Adrenal gland (tissue), 5 donors: ENCODE results near the gene ODAD2.

Experiments used
- POLR2A ChIP-seq, 2 donors: fragments of 450-650 bp; IDR thresholded peaks; one replicate each; pipeline ENCODE4 v1.6.1; 2017; ENCODE audit warnings: antibody characterized with exemption in 2 of 2, mild to moderate bottlenecking in 2 of 2, moderate library complexity in 1 of 2
- TF ChIP-seq, protein P1 (sequence below), 6 experiments: fragments of 450-650 bp in 4 of 6; fragments of 200-600 bp in 2 of 6; sonication (generic) in 1 of 6; IDR thresholded peaks; 1 replicate in 5 of 6; 2 replicates in 1 of 6; pipeline versions ENCODE4 v1.5.1 to v1.8.0; 2016 to 2021; ENCODE audit warnings: antibody characterized with exemption in 6 of 6, mild to moderate bottlenecking in 2 of 6, moderate library complexity in 1 of 6
- donor health status: DM: no; HTN: no; CAD: no.

DNA sequence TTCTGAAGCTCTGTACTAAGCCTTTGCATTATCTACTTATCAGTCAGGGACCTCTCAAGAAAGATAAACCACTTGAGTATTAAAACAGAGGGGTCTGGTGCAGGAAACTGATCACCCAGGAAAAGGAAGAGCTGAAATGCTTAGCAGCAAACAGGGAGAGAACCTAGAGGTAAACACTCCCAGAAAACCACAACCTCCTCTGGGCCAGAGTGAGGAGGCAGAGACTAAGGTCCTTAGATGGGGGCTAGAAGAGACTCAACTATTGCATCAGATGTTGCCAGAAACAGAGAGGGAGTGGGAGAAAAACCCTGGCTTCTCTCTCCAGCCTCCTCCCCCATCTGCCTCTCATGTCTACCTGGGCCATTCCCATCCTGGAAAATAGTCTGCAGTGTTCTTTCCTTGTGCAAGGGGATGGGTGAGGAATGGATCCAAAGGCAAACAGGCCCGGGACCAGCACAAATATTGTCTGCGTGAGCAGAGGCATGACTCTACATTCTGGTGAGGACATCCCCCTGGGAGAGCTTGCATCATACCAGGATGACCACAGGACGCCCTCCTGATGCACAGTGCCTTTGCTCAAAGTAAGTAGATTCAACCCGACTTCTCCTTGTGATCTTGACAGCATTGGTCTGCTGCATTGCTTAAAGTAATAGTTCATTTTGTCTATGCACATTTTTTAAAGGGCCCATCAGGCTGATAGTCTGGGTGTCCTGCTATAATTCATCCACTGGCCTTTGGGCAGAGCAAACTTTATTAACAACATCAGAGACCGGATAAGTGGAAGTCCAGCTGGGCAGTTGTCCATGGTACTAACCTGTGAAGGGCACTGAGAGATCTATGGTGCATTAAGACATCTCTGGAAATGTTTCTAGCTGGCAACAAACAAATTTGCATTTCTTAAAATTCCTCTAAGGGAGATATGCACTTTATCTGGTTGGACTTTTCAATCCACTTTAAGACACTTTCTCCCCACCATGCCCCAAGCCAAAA is 22.4 kb upstream of the ODAD2 start:
- TF ChIP-seq, protein P1, sequence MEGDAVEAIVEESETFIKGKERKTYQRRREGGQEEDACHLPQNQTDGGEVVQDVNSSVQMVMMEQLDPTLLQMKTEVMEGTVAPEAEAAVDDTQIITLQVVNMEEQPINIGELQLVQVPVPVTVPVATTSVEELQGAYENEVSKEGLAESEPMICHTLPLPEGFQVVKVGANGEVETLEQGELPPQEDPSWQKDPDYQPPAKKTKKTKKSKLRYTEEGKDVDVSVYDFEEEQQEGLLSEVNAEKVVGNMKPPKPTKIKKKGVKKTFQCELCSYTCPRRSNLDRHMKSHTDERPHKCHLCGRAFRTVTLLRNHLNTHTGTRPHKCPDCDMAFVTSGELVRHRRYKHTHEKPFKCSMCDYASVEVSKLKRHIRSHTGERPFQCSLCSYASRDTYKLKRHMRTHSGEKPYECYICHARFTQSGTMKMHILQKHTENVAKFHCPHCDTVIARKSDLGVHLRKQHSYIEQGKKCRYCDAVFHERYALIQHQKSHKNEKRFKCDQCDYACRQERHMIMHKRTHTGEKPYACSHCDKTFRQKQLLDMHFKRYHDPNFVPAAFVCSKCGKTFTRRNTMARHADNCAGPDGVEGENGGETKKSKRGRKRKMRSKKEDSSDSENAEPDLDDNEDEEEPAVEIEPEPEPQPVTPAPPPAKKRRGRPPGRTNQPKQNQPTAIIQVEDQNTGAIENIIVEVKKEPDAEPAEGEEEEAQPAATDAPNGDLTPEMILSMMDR (IDR thresholded peaks at IDR 0.05) = no peak
- TF ChIP-seq POLR2A (IDR thresholded peaks at IDR 0.05) = no peak
